Loucy (cell line): ENCODE measurements around the gene MEIOB.

ENCODE experiments used
- H2AFZ ChIP-seq: fragments of 200-600 bp; sonication (generic); 2 replicates; pipeline ENCODE4 v1.6.0; 2016; ENCODE audit warnings: antibody characterized with exemption, mild to moderate bottlenecking, low read length, moderate library complexity
- H3F3A ChIP-seq: fragments of 200-600 bp; 2 replicates; pipeline ENCODE4 v1.6.0; 2016; ENCODE audit warnings: antibody characterized with exemption, low read depth, mild to moderate bottlenecking
- H3K27me3 ChIP-seq: fragments of 200-600 bp; sonication (generic); 2 replicates; pipeline ENCODE4 v1.6.1; 2014; ENCODE audit warnings: low read length, mild to moderate bottlenecking; ENCODE audit not compliant: insufficient read depth, poor library complexity, severe bottlenecking
- H3K36me3 ChIP-seq: fragments of 200-600 bp; sonication (generic); 2 replicates; pipeline ENCODE4 v1.6.1; 2016; ENCODE audit warnings: low read length; ENCODE audit not compliant: insufficient read depth
- H3K4me1 ChIP-seq: fragments of 200-600 bp; sonication (generic); 2 replicates; pipeline ENCODE4 v1.5.1; 2014; ENCODE audit warnings: low read length, mild to moderate bottlenecking; ENCODE audit not compliant: insufficient read depth, poor library complexity, severe bottlenecking
- H3K4me2 ChIP-seq: fragments of 200-600 bp; sonication (generic); 2 replicates; pipeline ENCODE4 v1.6.0; 2014; ENCODE audit warnings: antibody characterized with exemption, low read length, low read depth, mild to moderate bottlenecking; ENCODE audit not compliant: poor library complexity, severe bottlenecking
- H3K4me3 ChIP-seq: fragments of 200-600 bp; sonication (generic); 2 replicates; pipeline ENCODE4 v1.5.1; 2014; ENCODE audit warnings: low read length, mild to moderate bottlenecking, mixed read lengths; ENCODE audit not compliant: poor library complexity, severe bottlenecking
- H3K79me2 ChIP-seq: fragments of 200-600 bp; sonication (generic); 2 replicates; pipeline ENCODE4 v1.6.1; 2014; ENCODE audit warnings: low read length; ENCODE audit not compliant: insufficient read depth
- H3K9ac ChIP-seq: fragments of 200-600 bp; sonication (generic); 2 replicates; pipeline ENCODE4 v1.6.0; 2014; ENCODE audit warnings: mild to moderate bottlenecking, low read depth, low read length, moderate library complexity; ENCODE audit not compliant: poor library complexity, severe bottlenecking
- H3K9me2 ChIP-seq: fragments of 200-600 bp; sonication (generic); replicated peaks from 2 replicates; pipeline ENCODE4 v1.6.1; 2016; ENCODE audit warnings: low read depth, low read length, mixed read lengths
- H3K9me3 ChIP-seq: fragments of 200-600 bp; sonication (generic); 2 replicates; pipeline ENCODE4 v1.6.1; 2014; ENCODE audit warnings: mild to moderate bottlenecking, antibody characterized with exemption, low read length, low read depth; ENCODE audit not compliant: insufficient read depth
- H4K20me1 ChIP-seq: fragments of 200-600 bp; sonication (generic); 2 replicates; pipeline ENCODE4 v1.6.0; 2014; ENCODE audit warnings: antibody characterized with exemption, low read length, mild to moderate bottlenecking; ENCODE audit not compliant: insufficient read depth, poor library complexity, severe bottlenecking
- CTCF ChIP-seq: fragments of 200-600 bp; sonication (generic); conservative IDR thresholded peaks from 2 replicates; pipeline ENCODE4 v1.5.1; 2014; ENCODE audit warnings: mild to moderate bottlenecking, antibody characterized with exemption, low read length
- EZH2phosphoT487 ChIP-seq: fragments of 200-600 bp; IDR thresholded peaks from 2 replicates; pipeline ENCODE4 v1.6.1; 2018; ENCODE audit warnings: antibody characterized with exemption, mild to moderate bottlenecking, moderate library complexity, borderline replicate concordance

Gene MEIOB

GRCh38 chr16:1825864-1826690 lies 45.9 kb downstream of the MEIOB start:
- Histone ChIP-seq H3K79me2 (peaks cover 30% of the 10 kb centered on the region), H3F3A (no peaks in the 10 kb centered on the region), H4K20me1 (no peaks in the 10 kb centered on the region), H3K9ac (peak overlapping the region; percentile 58), H3K9me3 (no peaks in the 10 kb centered on the region), H3K4me2 (peak overlapping the region; percentile 71), H3K27me3 (no peaks in the 10 kb centered on the region), H3K4me1 (peaks cover 3% of the 10 kb centered on the region), H2AFZ (no peak overlapping the region), H3K9me2 (no peaks in the 10 kb centered on the region), H3K36me3 (no peaks in the 10 kb centered on the region), H3K4me3 (peak overlapping the region; percentile 72)
- TF ChIP-seq CTCF (no peak), EZH2phosphoT487 (no peak)

GRCh38 chr16:1825381-1825863 lies 46.5 kb downstream of the MEIOB start:
- H3K9me3 ChIP-seq = no peaks in the 10 kb centered on the region
- no peak overlapping the region for H2AFZ ChIP-seq
- peak overlapping the region; percentile 71 for H3K4me2 ChIP-seq
- peak overlapping the region; percentile 58 for H3K9ac ChIP-seq
- no peaks in the 10 kb centered on the region for H3K27me3 ChIP-seq
- no peak for TF ChIP-seq EZH2phosphoT487
- TF ChIP-seq CTCF = no peak
- no peaks in the 10 kb centered on the region for H3F3A ChIP-seq
- H4K20me1 ChIP-seq = no peaks in the 10 kb centered on the region
- no peaks in the 10 kb centered on the region for H3K36me3 ChIP-seq
- peaks cover 3% of the 10 kb centered on the region for H3K4me1 ChIP-seq
- peak overlapping the region; percentile 72 for H3K4me3 ChIP-seq
- H3K79me2 ChIP-seq = peaks cover 30% of the 10 kb centered on the region
- H3K9me2 ChIP-seq = no peaks in the 10 kb centered on the region

DNA sequence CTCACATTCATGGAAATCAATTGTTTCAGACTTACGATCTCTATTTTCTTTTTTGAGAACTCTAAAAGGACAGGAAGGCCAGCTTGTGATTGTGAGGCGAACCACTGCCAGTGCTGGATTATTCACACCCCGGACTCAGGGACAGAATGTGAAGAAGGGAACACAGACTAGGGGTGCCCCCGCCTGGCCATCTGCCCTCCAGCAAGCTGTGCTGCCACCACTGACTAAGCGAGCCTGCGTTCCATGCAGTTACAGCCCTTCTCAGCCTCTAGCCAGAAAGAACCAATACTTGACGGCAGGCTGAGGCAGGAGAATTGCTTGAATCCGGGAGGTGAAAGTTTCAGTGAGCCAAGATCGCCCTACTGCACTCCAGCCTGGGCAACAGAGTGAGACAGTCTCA lies 48.1 kb downstream of the MEIOB start:
- Histone ChIP-seq H3K4me3 (no peak overlapping the region), H3K9ac (no peak overlapping the region), H3F3A (no peaks in the 10 kb centered on the region), H3K4me1 (peaks cover 1% of the 10 kb centered on the region), H3K4me2 (no peak overlapping the region), H4K20me1 (no peaks in the 10 kb centered on the region), H2AFZ (no peak overlapping the region), H3K9me2 (no peaks in the 10 kb centered on the region), H3K27me3 (no peaks in the 10 kb centered on the region), H3K9me3 (no peaks in the 10 kb centered on the region), H3K36me3 (no peaks in the 10 kb centered on the region), H3K79me2 (peaks cover 26% of the 10 kb centered on the region)
- TF ChIP-seq CTCF (peak; percentile 31; the same call in 1 of the 2 replicates), EZH2phosphoT487 (no peak)
